KG1 (cell line): ENCODE measurements around the gene CAMK2G.
"Not testable (repeated sequence)": the region's sequence is repeated elsewhere in the genome, so short reads cannot be mapped to it uniquely, and the experiment has no call there.

Source experiments
- DNase-seq: peaks from one replicate; lab custom pipeline; 2025; lab: John Stamatoyannopoulos, UW

Gene CAMK2G

DNA sequence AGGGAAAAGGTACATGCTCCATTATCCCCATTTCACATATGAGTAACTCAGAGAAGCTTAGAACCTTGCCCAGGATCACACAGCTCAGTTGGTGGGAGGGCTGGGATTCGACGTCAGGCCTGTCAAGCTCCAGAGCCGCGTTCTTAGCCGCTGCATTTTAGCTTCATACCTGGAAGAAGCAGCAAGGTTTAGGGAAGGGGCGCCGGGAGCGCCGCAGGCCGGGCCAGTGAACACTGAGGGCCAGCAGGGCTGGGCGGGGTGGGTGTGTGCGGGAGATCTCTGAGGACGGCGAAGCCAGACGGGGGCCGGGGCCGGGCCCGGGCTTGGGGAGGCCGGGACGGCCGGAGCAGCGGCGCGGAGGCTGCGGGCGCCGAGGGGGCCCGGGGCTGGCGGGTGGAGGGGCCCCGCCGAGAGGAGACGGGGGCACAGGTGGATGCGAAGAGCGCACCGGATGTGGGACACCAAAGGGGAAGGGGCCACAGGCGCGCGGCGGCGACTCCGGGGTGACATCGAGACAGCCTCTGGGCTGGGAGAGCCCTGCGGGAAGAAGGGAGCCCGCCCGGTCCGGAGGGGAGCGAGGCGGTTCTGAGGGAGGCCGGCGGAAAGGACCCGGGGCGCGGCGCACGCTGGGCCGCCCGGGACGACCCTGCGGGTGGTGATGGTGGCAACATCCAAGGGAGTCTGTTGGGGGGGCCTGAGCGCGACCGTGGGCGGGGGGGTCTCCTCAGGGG lies 63.5 kb downstream of the CAMK2G start:
- peak; percentile 54 for DNase-seq

GRCh38 chr10:73810358-73810734 lies 64.0 kb downstream of the CAMK2G start:
- no peak for DNase-seq

- no peak for DNase-seq
These were observed 65.1 kb downstream of the CAMK2G start for GRCh38 chr10:73809061-73809818.

GRCh38 chr10:73808021-73808815 lies 66.1 kb downstream of the CAMK2G start:
- no peak for DNase-seq

GRCh38 chr10:73807471-73807870 lies 66.9 kb downstream of the CAMK2G start:
- DNase-seq = no peak

DNA sequence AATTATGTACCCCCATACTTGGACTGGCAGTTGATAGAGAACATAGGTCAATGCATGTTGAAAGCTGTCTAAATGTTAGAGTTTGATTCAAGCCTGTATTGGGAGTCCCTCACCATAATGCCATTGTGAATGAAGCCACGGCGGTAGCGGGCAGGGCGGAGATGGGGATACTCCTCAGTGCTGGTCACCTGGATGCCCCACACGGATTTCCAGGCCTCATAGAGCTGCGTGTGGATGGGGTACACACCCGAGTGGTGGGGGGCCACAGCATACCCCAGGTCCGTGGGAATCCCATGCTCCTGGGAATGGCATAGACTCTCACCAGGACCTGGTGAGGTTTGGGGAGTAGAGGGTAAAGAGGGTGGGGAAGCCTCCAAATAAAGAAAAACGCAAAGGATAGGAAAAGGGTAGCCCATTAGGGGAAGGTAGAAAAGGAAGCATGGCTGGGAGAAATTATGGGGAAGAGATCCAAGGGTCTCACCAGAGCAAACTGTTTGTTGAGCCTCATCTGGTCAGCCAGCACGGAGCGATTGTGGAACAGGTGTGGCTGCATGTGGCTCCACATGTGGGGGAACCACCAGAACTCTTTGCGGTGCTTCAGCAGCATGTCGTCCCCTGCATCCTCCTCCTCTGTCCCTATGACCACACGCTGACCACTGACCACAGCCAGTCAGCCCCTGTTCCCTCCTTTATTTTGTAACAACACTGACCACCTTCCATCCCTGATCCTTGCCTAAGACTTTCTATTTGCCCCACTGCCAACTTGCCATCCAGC lies 68.0 kb downstream of the CAMK2G start:
- DNase-seq = no peak

DNA sequence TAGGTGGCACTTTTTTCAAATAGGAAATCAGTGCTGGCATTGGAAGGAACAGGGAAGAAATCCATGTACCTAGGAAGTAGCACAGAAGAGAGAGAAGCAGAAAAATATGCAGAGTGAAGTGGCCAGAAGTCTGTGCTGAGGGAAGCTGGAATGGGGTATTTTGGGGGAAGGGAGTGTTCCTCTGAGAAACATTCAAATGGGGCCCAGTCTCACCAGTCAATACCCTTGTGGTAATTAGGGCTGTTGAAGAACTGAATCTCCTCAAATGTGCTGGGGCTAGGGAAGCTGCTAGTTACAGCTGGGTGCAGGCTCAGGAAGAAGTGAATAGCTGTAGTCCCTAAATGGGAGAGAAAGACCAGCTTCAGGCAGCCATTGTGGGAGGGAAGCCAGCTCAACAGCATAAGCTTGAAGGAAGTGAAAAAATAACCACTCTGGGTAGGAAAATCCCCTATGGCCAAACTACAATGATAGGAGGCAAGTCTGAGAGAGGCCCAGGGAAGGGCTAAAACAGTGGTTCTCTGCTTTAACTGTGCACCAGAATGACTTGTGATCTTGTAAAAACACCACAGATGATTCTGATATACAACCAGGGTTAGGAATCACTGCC lies 70.6 kb downstream of the CAMK2G start:
- no peak for DNase-seq

DNA sequence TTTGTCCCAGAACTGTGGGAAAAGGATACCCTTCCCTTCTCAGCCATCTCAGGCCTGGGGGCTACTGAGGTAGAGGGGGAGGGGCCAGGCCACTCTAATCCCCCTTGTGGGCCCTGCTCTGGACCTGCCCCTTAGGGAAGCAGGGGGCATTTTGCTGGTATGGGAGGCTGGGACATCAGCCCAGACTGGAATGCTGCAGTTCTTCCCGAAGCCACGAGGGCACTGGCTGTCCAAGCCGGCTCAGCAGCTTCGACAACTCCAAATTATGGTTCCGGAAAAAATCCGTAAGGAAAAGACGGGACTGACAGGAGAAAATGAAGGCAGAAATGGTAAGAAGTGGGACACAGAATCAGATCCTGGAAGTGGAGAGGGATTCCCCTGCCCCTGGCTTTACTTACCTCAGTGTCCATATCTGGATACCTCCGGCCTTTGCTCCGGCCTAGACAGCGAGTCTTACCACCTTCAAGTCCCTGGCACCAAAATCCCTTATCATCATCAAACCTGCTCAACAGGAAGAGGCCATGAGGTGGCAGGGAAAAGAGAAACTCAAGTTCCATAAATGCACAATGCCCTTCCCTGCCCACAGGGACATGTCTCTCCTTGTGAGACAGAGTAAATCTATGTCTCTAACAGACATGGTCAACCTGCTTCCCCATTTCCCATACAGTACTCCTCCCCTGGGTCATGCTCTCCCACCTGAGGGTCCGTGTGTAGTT lies 71.9 kb downstream of the CAMK2G start:
- DNase-seq = no peak

- DNase-seq = no peak
These were observed 73.1 kb downstream of the CAMK2G start for GRCh38 chr10:73801253-73801590.

GRCh38 chr10:73800560-73801252 lies 73.6 kb downstream of the CAMK2G start:
- no peak for DNase-seq

- DNase-seq = no peak
These were observed 74.3 kb downstream of the CAMK2G start for GRCh38 chr10:73799899-73800559.

DNA sequence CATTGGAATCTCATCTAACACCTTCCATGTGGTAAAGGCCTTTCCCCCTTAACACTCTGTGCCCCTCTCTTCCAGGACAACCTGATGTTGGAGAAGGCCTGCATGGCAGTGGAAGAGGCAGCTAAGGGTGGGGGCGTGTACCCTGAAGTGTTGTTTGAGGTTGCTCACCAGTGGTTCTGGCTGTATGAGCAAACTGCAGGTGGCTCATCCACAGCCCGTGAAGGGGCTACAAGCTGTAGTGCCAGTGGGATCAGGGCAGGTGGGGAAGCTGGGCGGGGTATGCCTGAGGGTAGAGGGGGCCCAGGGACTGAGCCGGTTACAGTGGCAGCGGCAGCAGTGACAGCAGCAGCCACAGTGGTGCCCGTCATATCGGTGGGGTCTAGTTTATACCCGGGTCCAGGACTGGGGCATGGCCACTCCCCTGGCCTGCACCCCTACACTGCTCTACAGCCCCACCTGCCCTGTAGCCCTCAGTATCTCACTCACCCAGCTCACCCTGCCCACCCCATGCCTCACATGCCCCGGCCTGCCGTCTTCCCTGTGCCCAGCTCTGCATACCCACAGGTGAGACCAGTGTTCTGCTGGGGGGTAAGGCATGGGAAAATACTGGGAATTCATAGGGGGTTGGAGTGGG lies 75.3 kb downstream of the CAMK2G start:
- no peak for DNase-seq

GRCh38 chr10:73798087-73798486 lies 76.3 kb downstream of the CAMK2G start:
- DNase-seq = no peak

GRCh38 chr10:73797324-73798025 lies 76.9 kb downstream of the CAMK2G start:
- no peak for DNase-seq

DNA sequence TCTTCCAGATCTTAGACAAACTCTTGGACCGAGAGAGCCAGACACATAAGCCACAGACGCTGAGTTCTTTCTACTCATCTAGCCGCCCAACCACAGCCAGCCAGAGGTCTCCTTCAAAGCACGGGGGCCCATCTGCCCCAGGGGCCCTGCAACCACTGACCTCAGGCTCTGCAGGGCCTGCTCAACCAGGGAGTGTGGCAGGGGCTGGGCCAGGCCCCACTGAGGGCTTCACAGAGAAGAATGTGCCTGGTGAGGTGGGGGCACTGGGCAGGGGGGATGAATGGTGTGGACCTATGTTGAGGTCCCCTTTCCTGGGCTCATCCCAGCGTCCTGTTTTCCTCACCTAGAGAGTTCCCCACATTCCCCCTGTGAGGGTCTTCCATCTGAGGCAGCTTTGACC lies 77.6 kb downstream of the CAMK2G start:
- DNase-seq = no peak

DNA sequence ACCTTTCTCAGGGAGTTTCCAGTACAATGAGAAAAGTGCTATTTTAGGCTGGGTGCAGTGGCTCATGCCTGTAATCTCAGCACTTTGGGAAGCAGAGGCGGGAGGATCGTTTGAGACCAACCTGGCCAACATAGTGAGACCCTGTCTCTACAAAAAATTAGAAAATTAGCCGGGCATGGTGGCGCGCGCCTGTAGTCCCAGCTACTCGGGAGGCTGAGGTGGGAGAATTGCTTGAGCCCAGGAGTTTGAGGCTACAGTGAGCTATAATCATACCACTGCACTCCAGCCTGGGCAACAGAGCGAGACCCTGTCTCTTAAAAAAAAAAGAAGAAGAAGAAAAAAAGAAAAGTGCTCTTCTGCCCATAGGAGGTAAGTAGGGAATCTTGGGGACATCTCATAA lies 78.3 kb downstream of the CAMK2G start:
- DNase-seq = not testable (repeated sequence)

- not testable (repeated sequence) for DNase-seq
These were observed 78.9 kb downstream of the CAMK2G start for GRCh38 chr10:73795491-73795890.

- no peak for DNase-seq
These were observed 80.9 kb downstream of the CAMK2G start for GRCh38 chr10:73793456-73793855.
